IMR-90 (cell line): Measurements from ENCODE around the gene RALGPS1. TPM values are rescaled to one million over a fixed set of nuclear protein-coding genes. Genes with fewer than 3 reads are reported as not detected.

Source experiments
- CHD1 ChIP-seq: IDR thresholded peaks from 2 replicates; pipeline ENCODE4 v1.6.1; 2012; ENCODE audit warnings: low read depth, low read length, improper control_type of control experiment
- MXI1 ChIP-seq: IDR thresholded peaks from 2 replicates; pipeline ENCODE4 v1.6.1; 2012; ENCODE audit warnings: low read depth, mild to moderate bottlenecking, low read length, moderate library complexity, borderline replicate concordance
- USF2 ChIP-seq: fragments of 150-350 bp; IDR thresholded peaks from 2 replicates; pipeline ENCODE4 v1.6.1; 2017; ENCODE audit warnings: mild to moderate bottlenecking, antibody characterized with exemption, low read length, low read depth
- polyA plus RNA-seq, 3 experiments: library from polyadenylated mRNA; depleted of rRNA; stranded (reverse); fragments of >200 nt; gene quantifications; 2 replicates each; pipeline ENCODE4 v1.2.3, GENCODE V29; 2012; ENCODE audit warnings: low replicate concordance in 1 of 3
- total RNA-seq: library from RNA; depleted of rRNA; stranded (reverse); fragments of >200 nt; gene quantifications from 2 replicates; pipeline ENCODE4 v1.2.3, GENCODE V29; 2012

Gene RALGPS1
- total and polyA plus RNA-seq, 2 of the 4 experiments (the other 2 are of a cell fraction) = 0.90 to 2.8 TPM

- TF ChIP-seq USF2 (no peak), CHD1 (no peak), MXI1 (no peak)
Measured at GRCh38 chr9:127174386-127175318, 260.1 kb downstream of the RALGPS1 start (continued).
